Astrocyte (in vitro differentiated cells and primary cell): ENCODE results near the gene RFESD. TPM values are rescaled to one million over a fixed set of nuclear protein-coding genes. Genes with fewer than 3 reads are reported as not detected.
A peak's percentile ranks its signal among the peaks of the same experiment; 100 is the strongest.

Experiments
- DNase-seq: peaks from one replicate; pipeline ENCODE4 v3.0.0-alpha.2; 2010; ENCODE audit warnings: low read depth
- FAIRE-seq: peaks from 2 replicates; lab custom pipeline; 2011; peaks lifted over from hg19 to GRCh38; lab: Jason Lieb, UNC
- H2AFZ ChIP-seq: 2 replicates; pipeline ENCODE4 v1.6.0; 2012; ENCODE audit warnings: low read depth, low read length, inconsistent platforms
- H3K27ac ChIP-seq: 2 replicates; pipeline ENCODE4 v1.5.1; 2011; ENCODE audit warnings: low read depth, low read length, inconsistent platforms
- H3K27me3 ChIP-seq: 2 replicates; pipeline ENCODE4 v1.6.0; 2011; ENCODE audit warnings: low read length, inconsistent platforms; ENCODE audit not compliant: insufficient read depth
- H3K36me3 ChIP-seq: 2 replicates; pipeline ENCODE4 v1.5.1; 2011; ENCODE audit warnings: low read length, inconsistent platforms; ENCODE audit not compliant: insufficient read depth
- H3K4me1 ChIP-seq: 2 replicates; pipeline ENCODE4 v1.5.1; 2011; ENCODE audit warnings: low read length, inconsistent platforms; ENCODE audit not compliant: insufficient read depth
- H3K4me2 ChIP-seq: 2 replicates; pipeline ENCODE4 v1.6.0; 2012; ENCODE audit warnings: low read length, inconsistent platforms
- H3K4me3 ChIP-seq: 2 replicates; pipeline ENCODE4 v1.5.1; 2011; ENCODE audit warnings: low read depth, mild to moderate bottlenecking, low read length, inconsistent platforms; ENCODE audit not compliant: insufficient read depth
- H3K79me2 ChIP-seq: 2 replicates; pipeline ENCODE4 v1.6.0; 2012; ENCODE audit warnings: mild to moderate bottlenecking, low read length, inconsistent platforms; ENCODE audit not compliant: insufficient read depth
- H3K9ac ChIP-seq: 2 replicates; pipeline ENCODE4 v1.6.0; 2012; ENCODE audit warnings: mild to moderate bottlenecking, low read length, inconsistent platforms
- H3K9me3 ChIP-seq: 2 replicates; pipeline ENCODE4 v1.5.1; 2012; ENCODE audit warnings: low read depth, mild to moderate bottlenecking, low read length, inconsistent platforms; ENCODE audit not compliant: insufficient read depth
- H4K20me1 ChIP-seq: 2 replicates; pipeline ENCODE4 v1.6.0; 2012; ENCODE audit warnings: low read length, inconsistent platforms; ENCODE audit not compliant: insufficient read depth
- H3K27ac Mint-ChIP-seq: one replicate; pipeline ENCODE4 v1.8.0; 2021; ENCODE audit warnings: mild to moderate bottlenecking, mixed read lengths; ENCODE audit not compliant: unreplicated experiment
- H3K27me3 Mint-ChIP-seq: one replicate; pipeline ENCODE4 v1.8.0; 2021; ENCODE audit warnings: low read depth, mixed read lengths; ENCODE audit not compliant: unreplicated experiment
- H3K36me3 Mint-ChIP-seq: one replicate; pipeline ENCODE4 v1.8.0; 2021; ENCODE audit warnings: low read depth, mixed read lengths; ENCODE audit not compliant: unreplicated experiment
- H3K4me1 Mint-ChIP-seq: one replicate; pipeline ENCODE4 v1.8.0; 2021; ENCODE audit warnings: low read depth, mixed read lengths; ENCODE audit not compliant: unreplicated experiment
- H3K4me3 Mint-ChIP-seq: one replicate; pipeline ENCODE4 v1.8.0; 2021; ENCODE audit warnings: mild to moderate bottlenecking, moderate library complexity, mixed read lengths; ENCODE audit not compliant: unreplicated experiment
- H3K9me3 Mint-ChIP-seq: one replicate; pipeline ENCODE4 v1.8.0; 2021; ENCODE audit warnings: mild to moderate bottlenecking, mixed read lengths; ENCODE audit not compliant: unreplicated experiment
- EZH2 ChIP-seq: IDR thresholded peaks from 2 replicates; pipeline ENCODE4 v1.6.1; 2012; ENCODE audit warnings: mild to moderate bottlenecking, low read length, inconsistent platforms; ENCODE audit not compliant: insufficient read depth
- total RNA-seq: library from RNA; stranded (reverse); gene quantifications from 2 replicates; pipeline ENCODE4 v1.2.1, GENCODE V29; 2021
- TF ChIP-seq, protein P1 (sequence below): IDR thresholded peaks from 2 replicates; pipeline ENCODE4 v1.5.1; 2011; ENCODE audit warnings: low read depth, mild to moderate bottlenecking, inconsistent platforms, low read length, moderate library complexity; ENCODE audit not compliant: insufficient read depth

RFESD gene
- total RNA-seq, 1 donor from 2014 or later = 2.2 TPM

DNA sequence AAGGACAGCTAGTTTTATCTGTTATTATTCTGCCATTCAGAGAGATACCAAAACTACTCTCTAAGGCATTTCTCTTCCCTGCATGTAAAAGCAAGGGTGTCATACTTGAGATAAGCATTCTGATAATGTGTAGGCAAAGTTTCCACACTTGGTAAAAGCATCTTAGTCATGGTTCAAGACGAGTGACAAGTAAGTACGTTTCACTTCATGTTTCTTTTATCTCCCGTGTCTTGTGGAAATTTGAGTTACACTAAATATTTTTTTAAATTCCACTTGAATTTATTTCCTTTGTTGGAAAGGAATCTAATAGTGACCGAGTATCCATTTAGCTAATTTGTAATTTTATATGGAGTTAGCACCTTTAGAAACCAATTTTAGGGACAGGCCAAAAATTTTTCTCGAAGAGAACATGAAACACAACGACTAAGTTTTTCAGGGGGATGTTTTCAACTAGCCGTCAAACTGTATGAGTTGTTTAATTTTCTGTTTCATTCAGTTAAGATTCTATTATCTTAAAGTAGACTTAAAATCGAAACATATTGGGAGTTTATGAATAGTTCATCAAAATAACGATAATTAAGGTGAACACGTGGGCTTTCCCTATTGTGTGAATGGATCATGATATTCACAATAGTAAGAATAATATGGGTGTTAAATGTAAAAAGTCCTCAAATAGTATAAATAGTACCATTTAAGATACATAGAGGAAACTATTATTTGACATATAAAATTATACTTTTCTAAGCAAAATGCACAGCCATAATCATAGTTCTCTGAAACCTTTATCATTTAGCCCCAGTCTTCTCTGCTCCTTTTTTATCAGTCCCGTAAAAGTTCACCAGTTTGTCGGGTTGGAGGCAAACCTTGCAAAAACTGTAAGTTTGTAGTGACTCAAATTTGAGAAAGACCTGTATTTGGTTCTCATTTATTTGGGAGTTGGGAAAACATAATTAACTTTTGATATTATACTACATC, 1.6 kb downstream of the RFESD start:
- H3K4me2 ChIP-seq = no peak overlapping the region
- TF ChIP-seq EZH2 = no peak
- TF ChIP-seq, protein P1, sequence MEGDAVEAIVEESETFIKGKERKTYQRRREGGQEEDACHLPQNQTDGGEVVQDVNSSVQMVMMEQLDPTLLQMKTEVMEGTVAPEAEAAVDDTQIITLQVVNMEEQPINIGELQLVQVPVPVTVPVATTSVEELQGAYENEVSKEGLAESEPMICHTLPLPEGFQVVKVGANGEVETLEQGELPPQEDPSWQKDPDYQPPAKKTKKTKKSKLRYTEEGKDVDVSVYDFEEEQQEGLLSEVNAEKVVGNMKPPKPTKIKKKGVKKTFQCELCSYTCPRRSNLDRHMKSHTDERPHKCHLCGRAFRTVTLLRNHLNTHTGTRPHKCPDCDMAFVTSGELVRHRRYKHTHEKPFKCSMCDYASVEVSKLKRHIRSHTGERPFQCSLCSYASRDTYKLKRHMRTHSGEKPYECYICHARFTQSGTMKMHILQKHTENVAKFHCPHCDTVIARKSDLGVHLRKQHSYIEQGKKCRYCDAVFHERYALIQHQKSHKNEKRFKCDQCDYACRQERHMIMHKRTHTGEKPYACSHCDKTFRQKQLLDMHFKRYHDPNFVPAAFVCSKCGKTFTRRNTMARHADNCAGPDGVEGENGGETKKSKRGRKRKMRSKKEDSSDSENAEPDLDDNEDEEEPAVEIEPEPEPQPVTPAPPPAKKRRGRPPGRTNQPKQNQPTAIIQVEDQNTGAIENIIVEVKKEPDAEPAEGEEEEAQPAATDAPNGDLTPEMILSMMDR = no peak
- H3K27ac Mint-ChIP-seq = no peak overlapping the region
- no peak for FAIRE-seq
- H3K4me1 ChIP-seq = peaks cover 6% of the 10 kb centered on the region
- no peaks in the 10 kb centered on the region for H3K9me3 ChIP-seq
- peak; percentile 27 for DNase-seq
- H3K36me3 ChIP-seq = no peaks in the 10 kb centered on the region
- H4K20me1 ChIP-seq = no peaks in the 10 kb centered on the region
- no peak overlapping the region for H3K4me3 ChIP-seq
- no peaks in the 10 kb centered on the region for H3K79me2 ChIP-seq
- no peaks in the 10 kb centered on the region for H3K4me1 Mint-ChIP-seq
- H3K27me3 Mint-ChIP-seq = no peaks in the 10 kb centered on the region
- H3K9me3 Mint-ChIP-seq = no peaks in the 10 kb centered on the region
- H3K4me3 Mint-ChIP-seq = no peak overlapping the region
- H3K27ac ChIP-seq = no peak overlapping the region
- no peak overlapping the region for H2AFZ ChIP-seq
- no peak overlapping the region for H3K9ac ChIP-seq
- no peaks in the 10 kb centered on the region for H3K27me3 ChIP-seq
- no peaks in the 10 kb centered on the region for H3K36me3 Mint-ChIP-seq

DNA sequence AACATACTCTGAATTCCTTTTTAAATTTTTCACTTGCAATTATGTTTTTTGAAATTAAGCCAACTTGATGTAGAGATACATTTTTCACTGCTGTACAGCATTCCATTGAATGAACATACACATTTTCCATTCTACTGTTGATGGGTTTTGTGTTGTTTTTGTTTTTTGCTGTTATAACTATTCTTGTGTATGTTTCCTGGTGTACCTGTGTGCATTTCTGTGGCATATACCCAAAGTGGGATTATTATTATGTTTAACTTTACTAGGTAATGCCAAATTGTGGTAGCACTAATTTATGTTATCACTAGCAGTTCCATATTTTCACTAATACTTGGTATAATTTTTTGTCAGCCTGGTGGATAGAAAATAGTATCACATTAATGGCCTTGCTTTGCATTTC, 2.7 kb downstream of the RFESD start:
- H3K36me3 ChIP-seq = no peaks in the 10 kb centered on the region
- H3K4me2 ChIP-seq = no peak overlapping the region
- Mint-ChIP-seq H3K4me3 (no peak overlapping the region), H3K27me3 (no peaks in the 10 kb centered on the region), H3K27ac (no peak overlapping the region), H3K9me3 (no peaks in the 10 kb centered on the region), H3K36me3 (no peaks in the 10 kb centered on the region), H3K4me1 (no peaks in the 10 kb centered on the region)
- no peak overlapping the region for H2AFZ ChIP-seq
- H3K27ac ChIP-seq = no peak overlapping the region
- TF ChIP-seq, protein P1 = no peak
- no peak for TF ChIP-seq EZH2
- no peaks in the 10 kb centered on the region for H3K79me2 ChIP-seq
- no peaks in the 10 kb centered on the region for H3K9me3 ChIP-seq
- no peak for FAIRE-seq
- H3K27me3 ChIP-seq = no peaks in the 10 kb centered on the region
- no peak for DNase-seq
- H3K9ac ChIP-seq = no peak overlapping the region
- no peak overlapping the region for H3K4me3 ChIP-seq
- H3K4me1 ChIP-seq = peaks cover 6% of the 10 kb centered on the region
- no peaks in the 10 kb centered on the region for H4K20me1 ChIP-seq
